ENCODE measurements around the gene DPP3.

GRCh38 chr11:66476173-66476840 is 3.9 kb upstream of the DPP3 start:
- TF ChIP-seq, protein P1, sequence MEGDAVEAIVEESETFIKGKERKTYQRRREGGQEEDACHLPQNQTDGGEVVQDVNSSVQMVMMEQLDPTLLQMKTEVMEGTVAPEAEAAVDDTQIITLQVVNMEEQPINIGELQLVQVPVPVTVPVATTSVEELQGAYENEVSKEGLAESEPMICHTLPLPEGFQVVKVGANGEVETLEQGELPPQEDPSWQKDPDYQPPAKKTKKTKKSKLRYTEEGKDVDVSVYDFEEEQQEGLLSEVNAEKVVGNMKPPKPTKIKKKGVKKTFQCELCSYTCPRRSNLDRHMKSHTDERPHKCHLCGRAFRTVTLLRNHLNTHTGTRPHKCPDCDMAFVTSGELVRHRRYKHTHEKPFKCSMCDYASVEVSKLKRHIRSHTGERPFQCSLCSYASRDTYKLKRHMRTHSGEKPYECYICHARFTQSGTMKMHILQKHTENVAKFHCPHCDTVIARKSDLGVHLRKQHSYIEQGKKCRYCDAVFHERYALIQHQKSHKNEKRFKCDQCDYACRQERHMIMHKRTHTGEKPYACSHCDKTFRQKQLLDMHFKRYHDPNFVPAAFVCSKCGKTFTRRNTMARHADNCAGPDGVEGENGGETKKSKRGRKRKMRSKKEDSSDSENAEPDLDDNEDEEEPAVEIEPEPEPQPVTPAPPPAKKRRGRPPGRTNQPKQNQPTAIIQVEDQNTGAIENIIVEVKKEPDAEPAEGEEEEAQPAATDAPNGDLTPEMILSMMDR (IDR thresholded peaks at IDR 0.05; ENCODE audit: low read depth, low read length, missing input control): no peak
- TF ChIP-seq, protein P2, sequence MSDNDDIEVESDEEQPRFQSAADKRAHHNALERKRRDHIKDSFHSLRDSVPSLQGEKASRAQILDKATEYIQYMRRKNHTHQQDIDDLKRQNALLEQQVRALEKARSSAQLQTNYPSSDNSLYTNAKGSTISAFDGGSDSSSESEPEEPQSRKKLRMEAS (IDR thresholded peaks at IDR 0.05): no peak
- TF ChIP-seq SP1 (IDR thresholded peaks at IDR 0.05) (no peak), HNF4A (conservative IDR thresholded peaks at IDR 0.05) (no peak), GABPA (IDR thresholded peaks at IDR 0.05 in 1 of 2, conservative IDR thresholded peaks at IDR 0.05 in 1 of 2) (no peak)
- TF ChIP-seq, protein P3, sequence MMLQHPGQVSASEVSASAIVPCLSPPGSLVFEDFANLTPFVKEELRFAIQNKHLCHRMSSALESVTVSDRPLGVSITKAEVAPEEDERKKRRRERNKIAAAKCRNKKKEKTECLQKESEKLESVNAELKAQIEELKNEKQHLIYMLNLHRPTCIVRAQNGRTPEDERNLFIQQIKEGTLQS (IDR thresholded peaks at IDR 0.05): no peak
